Measurements from ENCODE around the gene HOXA7. TPM values are rescaled to one million over a fixed set of nuclear protein-coding genes. Genes with fewer than 3 reads are reported as not detected.

Gene HOXA7
- total RNA-seq, 1 donor from 2014 or later = 17.7 TPM

DNA sequence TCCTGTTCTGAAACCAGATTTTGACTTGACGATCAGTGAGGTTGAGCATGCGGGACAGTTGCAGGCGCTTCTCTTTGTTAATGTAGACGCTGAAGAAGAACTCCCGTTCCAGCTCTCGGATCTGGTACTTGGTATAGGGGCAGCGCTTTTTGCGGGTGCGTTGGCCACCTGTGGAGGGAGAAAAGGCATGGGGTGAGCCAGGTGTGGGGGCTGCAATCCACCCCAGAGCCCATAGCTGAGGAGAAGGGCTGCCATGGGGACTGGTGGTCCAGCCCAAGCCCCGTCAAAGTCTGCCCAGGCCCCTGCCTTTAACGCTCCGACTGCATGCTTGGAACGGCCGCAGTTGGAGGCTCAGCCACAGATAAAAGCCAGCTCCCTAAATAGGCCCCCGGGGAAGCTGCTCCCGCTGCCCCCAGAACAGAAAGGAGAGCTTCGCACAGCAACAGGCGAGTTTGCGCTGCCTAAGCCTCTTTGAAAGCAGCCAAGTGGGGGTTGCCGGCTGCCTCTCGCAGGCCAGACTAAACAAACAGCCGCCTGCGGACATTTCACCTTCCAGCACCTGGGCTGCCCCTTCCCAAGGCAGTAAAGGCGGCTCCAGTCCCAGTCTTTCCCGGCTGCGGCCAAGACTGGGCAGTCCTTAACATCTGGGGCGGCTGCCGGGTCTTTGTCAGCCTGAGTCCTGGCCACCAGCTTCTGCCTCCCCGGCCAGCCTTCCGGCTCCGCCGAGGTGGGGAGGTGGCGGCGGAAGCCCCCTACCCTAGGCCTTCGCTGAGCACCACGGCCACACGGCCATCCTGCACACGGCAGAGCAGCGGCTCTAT, 26.6 kb upstream of the HOXA7 start:
- no peak for DNase-seq (ENCODE audit: extremely low read depth, low read depth, low spot score)

DNA sequence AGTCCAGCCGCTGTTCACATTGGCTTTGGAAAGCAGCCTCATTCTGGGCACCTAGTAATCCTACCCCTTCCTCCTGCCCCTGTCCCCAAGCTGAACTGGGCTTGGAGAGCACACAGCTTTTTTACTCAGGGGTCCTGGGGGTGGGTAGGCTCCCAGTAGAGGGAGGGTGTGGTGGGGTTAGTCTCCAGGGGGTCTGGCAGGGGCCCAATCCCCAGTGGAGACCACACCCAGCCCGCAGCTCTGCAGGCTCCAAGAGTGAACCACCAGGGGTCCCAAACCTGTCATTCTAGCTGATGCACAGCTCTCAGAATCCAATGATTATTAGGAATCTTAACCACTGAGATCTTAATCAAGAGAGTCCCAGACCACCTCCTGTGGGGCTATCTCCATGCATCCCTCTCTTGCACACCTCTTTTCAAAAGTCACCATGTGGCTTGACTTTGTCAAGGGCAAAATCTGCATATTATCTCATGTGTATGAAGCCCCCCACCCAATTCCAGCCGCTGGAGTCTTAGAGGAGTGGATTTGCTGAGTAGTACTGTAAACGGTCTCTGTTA, 25.9 kb upstream of the HOXA7 start:
- DNase-seq (ENCODE audit: extremely low read depth, low read depth, low spot score) = no peak

DNA sequence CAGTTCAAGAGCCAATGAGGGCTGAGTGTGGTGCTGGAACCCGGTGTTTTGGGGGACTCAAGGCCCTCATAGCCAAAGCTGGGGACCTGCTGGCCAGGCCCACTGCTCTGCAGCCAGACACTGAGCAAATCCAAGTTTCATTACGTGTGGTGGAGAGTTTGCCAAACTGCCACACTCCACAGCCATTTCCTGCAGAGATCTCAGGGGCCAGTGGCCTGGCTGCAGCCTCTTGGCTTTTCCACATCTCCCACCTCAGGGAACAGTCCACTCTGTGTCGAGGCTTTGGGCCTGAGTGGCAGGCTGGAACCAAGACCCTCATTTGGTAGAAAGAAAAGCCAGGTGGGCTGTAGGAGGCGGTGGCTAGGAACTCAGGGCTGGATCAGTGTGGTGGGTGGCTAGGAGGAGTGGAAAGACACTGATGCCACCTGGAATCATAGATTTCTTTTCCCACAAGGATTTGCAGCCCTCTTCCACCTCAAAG, 25.4 kb upstream of the HOXA7 start:
- DNase-seq (ENCODE audit: extremely low read depth, low read depth, low spot score) = no peak

DNA sequence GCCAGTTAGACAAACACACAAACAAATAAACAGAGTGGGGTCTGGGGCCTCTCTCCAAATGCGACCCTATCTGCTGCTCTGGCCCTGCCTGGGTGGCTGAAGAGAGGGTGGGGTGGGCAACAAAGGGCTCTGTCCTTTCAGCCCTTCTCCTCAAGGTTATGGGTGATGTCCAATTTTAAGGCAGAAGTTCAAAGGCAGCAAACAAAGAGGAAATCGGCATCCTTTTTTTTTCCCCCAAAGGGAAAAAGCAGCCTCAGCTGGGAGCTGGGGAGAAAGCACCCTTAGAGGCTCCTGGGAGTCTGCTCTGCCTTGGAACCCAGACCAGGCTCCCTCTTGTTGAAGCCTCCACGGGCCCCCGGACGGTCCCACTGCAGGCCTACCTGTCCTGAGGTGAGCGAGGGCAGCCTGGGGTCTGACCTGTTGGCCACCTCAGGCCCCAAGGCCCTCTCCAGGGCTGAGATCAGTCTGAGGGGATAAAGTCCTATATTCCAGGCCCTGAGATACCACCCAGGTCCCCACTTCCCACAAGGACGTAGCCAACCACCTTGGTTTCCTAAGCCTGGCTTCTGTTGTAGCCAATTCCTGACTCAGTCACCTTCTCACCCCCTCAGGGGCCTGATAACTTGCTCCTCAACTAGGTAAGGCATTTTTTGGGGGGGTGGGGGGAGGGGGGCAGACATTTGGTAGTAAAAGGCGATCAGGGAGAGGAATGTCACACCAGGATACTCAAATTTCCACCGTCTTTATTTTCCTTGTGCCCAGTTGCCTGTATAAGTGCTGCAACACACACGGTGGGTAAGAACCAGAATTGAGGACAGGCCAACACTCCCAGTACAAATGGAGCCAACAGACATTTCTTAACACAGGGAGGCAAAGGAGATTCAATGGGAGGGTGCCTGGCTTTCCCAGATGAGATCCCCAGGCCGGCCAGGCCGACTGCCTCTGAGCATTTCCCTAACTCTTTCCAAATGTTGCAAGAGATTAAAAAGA, 24.3 kb upstream of the HOXA7 start:
- DNase-seq (ENCODE audit: extremely low read depth, low read depth, low spot score) = no peak

DNA sequence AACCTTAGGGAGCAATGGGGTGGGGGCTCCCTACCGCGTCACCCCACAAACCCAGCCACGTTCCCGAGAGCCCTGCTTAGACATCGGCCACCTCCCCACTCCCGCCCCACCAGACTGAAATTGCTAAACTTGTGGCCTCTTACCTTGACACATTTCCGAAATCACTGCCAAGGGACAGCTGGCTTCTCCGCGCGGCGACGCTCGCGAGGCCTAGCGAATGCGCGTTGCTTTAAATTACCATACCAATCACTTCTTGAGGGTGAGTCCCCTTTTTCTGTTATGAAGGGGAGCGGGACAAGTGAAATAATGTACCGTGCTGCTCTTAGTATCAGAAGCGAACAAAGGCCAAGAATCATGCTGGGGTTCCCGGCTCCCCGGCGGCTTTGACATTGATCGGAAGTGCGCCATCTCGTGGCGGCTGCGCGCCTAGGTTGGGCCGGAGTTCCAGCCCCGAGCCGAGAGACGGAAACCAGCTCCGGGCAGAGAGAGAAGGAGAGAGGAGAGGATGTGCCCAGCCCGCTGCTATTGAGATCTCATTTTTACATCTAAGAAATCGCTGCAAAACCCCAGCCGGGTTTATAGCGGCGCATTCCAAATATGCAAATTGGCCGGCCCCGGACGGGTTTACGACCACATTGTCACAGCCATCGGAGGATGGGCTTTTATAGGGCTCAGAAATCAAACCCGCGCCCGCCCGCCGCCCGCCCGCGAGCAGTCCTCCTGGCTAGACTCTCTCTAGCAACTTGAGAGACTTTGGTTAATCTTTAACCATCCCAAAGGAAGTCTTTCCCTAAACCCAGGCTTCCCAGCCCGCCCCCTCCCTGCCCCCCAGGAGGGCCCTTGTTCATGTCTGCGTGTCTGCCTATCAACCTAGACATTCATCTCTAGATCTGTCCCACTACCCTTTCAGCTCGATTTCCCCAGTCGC, 23.3 kb upstream of the HOXA7 start:
- no peak for DNase-seq (ENCODE audit: extremely low read depth, low read depth, low spot score)

DNA sequence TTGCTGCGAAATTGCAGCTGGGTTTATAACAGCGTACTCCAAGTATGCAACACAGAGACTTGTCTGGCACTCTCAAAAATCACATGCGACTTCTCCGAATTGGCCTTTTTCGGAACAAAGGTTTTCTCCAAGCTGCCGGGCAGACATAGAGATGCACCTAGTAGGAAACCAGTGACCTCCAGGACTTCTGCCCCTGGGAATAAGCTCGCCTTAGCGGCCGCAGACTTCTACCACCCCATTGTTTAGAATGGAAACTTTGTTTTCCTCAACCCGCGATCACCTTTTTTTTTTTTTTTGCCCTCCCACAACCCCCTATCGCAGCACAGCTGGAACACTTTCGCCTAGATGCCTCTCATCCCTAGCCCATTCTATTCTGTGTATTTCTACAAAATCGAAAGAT, 22.6 kb upstream of the HOXA7 start:
- DNase-seq (ENCODE audit: extremely low read depth, low read depth, low spot score) = no peak

DNA sequence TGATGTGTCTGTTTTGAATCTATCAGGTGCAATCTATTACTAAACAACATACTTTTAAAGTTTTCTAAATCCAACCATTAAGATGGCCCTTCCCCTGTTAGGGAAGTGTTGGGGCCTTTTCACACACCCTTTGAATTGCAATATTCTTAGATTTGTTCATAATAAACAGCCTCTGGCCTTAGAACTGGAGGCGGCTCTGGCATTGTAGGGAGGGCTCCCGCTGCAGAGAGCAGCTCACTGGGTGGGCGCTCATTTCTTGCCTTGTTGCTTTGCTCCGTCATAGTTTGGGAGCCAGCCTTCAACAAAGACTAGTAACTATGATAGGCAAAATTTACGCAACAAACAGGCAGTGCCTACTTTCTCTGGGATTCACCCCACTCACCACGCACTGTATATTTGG, 21.9 kb upstream of the HOXA7 start:
- no peak for DNase-seq (ENCODE audit: extremely low read depth, low read depth, low spot score)

DNA sequence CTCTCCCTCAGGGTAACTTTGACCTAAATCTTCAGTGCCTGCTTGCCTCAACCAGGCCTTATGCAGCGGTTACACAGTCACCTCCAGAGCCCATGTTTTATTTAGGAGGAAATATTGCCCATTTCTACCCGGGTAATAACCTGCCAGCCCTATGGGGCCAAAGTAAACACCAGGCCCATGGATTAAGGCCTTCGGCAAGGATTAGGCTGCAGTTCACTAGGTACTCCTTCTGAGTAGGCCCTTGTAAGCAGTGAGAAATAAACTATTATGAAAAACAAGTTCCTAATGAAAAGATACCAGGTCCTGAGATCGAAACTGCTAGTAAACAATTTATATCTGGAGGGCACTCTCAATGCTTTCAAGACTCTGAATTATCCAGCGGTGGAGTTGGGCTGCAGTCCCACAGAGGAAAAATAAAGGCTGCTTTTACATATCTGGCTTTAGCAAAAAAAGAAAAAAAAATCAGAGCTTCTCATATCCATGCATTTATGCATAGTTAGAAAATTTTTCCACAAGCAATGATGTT, 21.4 kb upstream of the HOXA7 start:
- no peak for DNase-seq (ENCODE audit: extremely low read depth, low read depth, low spot score)

DNA sequence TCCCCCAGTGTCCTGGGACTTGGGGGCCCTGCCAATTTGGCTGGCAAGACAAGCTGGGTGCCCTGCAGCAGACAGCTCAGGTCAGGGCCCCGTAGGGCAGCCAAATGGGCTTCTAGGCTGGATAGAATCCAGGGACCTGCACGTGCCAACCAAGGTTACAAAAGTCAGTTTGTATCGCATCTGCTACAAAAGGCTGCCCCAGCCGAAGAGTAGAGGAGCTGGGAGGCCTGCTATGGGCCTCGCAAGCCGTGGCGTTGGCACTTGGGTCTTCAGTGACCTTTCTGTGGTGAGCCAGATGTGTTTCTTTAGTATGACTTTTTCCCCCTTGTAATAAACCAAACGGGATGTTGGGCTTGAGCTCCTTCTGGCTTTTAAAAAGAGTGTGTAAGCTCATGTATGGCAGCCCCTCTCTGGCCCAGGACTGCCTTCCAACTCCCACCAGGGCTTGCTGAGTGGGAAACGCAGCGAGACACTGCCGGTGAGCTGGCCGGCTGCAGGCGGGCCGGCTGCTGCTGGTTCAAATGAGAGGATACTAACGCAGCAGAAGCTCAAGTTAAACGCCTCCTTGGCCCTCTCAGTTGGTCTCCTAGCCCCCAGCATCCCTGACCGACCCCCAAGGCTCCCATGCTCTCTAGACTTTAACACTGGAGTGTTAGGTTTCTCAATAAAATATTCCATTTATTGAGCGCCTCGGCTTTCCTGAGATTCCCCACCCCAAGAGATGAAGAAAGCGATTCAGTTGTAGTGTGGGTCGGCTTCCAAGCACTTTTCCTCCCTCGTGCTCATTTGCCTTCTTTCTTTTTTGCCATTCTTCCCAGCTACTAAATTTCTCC, 20.7 kb upstream of the HOXA7 start:
- DNase-seq (ENCODE audit: extremely low read depth, low read depth, low spot score) = no peak

DNA sequence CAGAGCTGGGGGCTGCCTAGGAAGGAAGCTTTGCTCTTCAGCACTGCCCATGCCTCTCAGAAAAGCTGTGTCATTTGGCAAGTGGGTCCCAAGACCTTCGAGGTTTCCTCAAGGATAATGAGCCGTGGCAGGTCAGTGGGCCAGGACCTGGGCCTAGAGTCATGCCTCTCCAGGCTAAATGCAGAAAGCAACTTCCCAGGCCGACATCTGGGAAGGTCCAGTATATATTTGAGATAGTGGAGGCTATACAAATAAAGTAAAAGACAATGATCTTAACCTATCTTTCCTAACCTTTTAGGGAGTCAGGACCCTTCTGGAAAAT, 20.0 kb upstream of the HOXA7 start:
- DNase-seq (ENCODE audit: extremely low read depth, low read depth, low spot score) = no peak

DNA sequence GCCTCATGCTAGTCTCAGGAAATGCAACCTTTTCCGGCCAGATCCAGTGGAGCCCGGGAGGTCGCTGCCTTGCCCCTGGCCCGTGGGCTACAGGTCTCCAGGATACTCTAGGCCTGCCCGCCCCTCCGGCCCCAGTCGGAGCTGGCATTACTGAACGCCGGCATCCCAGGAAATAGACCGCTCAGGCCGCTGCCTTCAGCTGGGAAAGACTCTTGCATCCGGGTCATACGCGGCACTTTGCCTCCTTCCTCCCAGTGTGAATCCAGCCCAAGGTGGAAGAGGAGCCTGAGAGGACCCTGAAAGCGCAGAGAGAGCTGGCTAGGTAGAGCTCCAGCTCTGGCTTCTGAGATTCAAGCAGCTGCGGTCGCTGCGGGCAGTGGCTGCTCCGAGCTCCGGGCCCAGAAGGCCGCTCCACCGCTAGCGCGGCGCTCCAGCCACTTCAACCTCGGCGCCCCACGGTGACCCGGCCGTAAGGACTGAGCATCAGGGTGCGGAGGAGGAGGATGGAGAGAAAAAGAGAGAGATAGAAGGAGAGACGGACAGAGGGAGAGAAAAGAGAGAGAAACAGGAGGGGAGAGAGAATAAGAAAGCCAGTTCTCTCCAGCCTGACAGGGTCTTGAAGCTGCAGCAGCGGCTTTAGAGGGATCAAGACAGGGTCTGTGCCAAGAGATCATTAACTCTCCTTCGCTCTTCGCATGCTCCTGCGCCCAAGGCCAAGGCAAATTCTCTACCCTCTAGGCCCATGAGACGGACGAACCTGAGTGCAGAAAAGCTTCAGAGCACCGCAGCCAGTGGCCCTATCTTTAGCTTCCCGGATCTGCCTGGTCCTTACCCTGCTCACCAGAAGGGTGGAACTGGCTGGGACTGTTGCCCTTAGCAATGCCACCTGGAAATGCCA, 19.4 kb upstream of the HOXA7 start:
- DNase-seq (ENCODE audit: extremely low read depth, low read depth, low spot score) = no peak

DNA sequence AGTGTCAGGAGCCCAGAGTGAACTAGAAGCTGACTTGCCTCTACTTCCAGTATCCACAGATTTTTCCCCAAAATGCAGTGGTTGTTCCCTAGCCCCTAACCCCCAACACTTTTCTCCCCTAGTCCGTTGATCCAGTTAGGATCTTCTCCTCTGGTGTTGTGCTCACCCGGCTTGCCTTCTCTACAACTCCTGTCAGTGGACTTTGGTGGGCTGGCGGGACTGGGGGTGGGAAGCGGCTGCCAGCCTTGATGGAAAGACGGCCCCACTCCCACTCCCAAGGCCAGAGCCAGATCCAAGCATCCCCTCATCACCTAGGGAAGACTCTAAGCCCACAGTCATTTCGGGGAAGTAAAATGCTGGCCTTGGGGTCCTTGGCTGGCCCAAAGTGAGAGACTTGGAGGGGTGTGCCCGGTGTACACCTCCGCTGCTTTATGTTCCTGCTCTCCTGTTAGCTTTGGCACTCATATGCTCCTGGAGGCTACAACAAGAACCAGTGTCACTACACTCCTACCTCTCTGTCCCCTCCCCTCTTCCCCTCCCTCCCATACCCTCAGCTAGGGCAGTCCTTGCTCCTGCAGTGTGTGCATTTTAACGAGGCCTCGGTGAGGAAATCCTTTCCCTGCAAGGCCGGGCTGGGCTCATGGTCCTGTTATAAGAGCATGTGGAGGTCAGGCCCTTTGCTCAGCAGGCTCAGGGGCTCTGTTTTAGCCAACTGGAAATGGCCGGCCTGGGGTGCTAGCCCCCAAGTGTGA, 18.6 kb upstream of the HOXA7 start:
- DNase-seq (ENCODE audit: extremely low read depth, low read depth, low spot score) = no peak

DNA sequence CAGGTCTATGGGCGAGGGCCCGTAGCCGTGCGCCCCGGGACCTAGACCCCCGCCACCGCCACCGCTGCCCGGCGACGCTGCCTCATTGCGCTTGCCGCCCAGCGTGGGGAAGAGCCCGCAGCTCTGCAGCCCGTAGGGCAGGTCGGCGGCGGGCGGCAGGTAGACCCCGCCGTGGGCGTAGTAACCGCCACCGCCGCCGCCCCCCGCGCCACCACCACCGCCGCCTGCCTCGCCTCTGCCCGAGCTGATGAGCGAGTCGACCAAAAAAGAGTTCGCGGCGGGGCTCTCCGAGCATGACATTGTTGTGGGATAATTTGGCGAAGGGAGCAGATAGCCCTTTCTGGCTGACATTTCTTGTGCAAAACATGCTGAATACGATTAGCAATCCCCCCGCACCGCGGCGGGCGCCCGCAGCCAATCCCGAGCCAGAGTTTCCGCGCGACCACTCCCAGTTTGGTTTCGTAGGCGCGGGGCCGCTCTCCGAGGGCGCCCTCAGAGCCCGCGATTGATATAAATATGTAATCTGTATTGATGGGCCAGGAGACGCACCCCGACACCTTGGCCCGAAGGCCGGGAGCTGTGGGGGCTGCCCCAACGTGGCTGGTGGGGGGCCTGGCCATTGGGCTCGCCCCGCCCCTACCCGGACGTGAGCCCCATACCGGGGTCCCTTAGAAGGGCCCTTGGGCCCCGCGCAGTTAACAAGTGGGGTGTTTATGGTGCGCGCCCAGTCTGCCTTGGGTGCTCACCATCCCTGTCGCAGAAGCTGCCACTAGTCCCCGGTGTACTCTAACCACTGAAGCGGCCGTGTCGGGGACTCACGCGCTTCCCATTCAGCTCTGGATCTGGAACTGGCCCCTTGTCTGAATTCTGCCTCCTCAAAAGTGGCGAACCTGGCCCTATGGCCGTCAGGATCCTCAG, 17.7 kb upstream of the HOXA7 start, which contains the start of gene HOXA10:
HOXA10 (minus strand) TSS at position 365 of the 918 bp plus-strand sequence; CDS start at position 351, 14 bp downstream.
- no peak for DNase-seq (ENCODE audit: extremely low read depth, low read depth, low spot score)

DNA sequence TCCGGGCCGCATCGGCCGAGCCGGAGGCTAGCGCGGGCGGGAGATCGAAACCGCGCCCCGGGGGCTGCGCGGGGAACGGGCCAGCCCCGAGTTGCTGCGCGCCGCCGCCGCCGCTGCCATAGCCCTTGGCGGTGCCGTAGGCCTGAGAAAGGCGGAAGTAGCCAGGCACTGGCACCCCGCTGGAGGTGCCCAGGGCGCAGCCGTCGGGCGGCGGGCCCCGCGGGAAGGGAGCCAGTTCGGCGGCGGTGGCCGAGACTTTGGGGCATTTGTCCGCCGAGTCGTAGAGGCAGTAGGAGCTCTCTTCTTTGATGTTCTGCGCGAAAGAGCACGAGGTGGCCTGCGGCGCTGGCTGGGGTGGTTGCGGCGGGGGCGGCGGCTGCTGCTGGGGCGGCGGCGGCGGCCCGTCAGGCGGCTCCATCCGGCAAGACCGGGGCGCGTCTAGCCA, 17.1 kb upstream of the HOXA7 start:
- DNase-seq (ENCODE audit: extremely low read depth, low read depth, low spot score) = no peak

DNA sequence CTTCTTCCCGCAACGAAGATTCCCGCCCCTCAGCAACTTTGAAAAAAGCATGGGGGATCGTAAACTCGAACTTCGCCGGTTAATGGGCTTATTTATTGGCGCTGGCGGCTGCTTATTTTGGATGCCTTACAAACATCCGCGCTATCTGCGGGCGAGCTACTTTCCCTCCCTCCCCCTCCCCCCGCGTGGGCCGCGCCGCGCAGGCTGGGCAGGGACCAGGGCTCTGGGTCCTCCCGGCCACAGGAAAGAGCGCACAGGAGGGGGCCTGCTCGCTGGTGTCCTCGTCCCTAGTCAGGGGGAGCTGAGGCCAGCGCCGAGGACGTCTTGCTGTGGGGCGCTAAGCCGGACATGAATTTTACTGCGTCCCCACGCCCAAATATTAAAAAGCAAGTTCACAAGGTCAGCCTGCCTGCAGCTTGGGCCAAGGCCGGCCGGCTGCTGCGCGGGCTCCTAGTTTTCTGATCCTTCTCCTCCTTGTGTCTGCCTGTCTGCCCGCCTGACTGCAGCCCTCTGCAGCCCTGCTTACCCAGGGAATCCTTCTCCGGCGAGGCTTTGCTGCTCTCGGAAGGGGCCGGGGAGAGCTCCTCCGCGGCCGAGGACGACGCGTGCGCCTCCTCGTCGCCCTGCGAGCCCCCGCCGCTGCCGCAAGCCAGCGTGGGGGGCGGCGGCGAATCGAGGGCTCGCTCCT, 16.5 kb upstream of the HOXA7 start:
- no peak for DNase-seq (ENCODE audit: extremely low read depth, low read depth, low spot score)

DNA sequence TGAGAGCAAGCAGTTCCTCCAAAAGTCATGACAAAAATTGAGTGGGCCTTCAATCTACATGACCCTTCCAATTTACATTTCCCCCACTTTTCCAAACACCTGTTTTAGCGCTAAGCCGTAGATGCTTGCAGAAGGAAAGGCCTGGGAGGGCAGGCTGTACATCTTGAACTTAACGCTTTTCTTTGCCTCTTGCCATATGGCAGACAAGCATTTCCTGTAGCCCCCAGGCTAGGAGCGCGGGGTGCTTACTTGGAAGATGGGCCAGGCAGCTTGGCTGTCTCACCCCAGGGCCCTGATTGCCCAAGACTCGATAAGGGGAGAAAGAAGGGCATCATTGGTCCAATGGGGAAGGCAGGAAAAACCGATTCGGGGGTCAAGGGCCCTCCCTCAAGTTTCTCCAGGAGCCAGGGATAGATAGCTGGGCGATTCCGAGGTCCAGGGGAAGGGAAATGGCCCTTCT, 15.9 kb upstream of the HOXA7 start:
- DNase-seq (ENCODE audit: extremely low read depth, low read depth, low spot score) = no peak

Measured in glomerular endothelial cell (primary cell).